NCI-H2107 treated with DMSO at 0.1 percent for 48 hours (cell line): ENCODE results near the gene RAD51B.

Experiments used
- DNase-seq: peaks from one replicate; lab custom pipeline; 2025; ENCODE audit not compliant: unreplicated experiment; lab: John Stamatoyannopoulos, UW

The RAD51B gene

GRCh38 chr14:68532496-68532895, 712.9 kb downstream of the RAD51B start:
- DNase-seq, result no peak

DNA sequence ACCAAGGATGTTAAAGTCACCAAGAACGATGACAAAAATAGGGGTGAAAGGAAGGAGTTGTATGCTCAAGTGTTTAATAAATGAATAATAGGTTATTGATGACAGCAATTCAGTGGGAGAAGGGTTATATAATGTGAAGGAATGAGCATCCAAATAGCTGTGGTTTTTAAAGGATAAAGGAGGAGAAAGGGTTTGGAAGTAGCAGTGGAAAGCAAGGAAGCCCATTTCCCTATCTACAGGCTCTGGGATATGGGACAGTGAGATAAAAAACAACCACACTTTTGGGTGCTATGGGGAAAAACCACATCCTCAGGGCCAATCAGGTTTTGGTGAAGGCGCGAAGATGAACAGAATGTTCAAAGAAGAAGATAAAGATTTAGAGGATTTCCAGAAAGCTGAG, 714.7 kb downstream of the RAD51B start:
- no peak for DNase-seq

DNA sequence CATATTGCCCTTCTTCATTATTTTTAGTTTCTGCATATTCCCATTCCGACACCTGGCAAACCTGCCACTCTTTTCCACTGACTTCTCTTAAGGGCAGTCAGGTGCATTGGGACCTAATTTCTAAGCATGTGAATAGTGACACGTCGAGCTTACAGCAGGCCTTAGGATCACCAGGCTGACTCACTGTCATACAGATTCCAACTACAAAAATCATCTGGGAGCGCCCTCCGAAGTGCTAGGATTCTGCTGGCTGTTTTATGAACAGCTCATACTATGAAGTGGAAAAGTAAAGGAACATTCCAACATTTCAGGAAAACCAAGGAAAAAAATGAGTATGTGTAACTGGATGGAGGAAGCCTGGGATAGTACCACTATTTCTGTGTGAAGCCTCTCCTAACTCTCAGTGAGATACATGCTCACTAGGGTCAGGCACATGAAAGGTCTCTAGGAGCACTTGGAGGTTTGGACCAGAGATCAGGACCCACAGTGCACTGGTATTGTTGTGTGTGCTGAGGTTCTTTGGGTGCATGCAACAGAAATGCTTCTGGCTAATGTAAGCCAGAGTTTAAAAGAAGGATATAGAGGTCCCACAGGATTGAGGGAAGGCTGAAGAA, 715.9 kb downstream of the RAD51B start:
- no peak for DNase-seq

DNA sequence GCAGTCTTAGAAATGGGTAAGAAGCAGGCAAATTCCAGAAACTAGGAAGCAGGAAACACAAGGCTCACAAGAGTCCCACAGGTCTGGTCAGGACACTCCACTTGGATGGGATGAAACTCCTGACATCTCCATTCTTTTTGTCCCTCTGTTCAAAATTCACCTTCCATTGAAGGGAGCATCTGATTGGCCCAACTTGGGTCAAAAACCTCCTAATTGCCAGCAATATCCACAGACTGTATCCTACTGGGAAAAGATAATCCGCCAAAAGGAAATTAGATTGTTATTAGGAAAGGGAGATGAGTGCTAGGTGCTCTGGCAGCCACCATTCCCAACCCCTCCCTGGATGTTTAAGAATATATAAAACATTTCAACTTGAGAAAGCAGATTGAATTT, 716.4 kb downstream of the RAD51B start:
- no peak for DNase-seq

- DNase-seq, result no peak
Observed at GRCh38 chr14:68538639-68539038, 719.1 kb downstream of the RAD51B start.

DNA sequence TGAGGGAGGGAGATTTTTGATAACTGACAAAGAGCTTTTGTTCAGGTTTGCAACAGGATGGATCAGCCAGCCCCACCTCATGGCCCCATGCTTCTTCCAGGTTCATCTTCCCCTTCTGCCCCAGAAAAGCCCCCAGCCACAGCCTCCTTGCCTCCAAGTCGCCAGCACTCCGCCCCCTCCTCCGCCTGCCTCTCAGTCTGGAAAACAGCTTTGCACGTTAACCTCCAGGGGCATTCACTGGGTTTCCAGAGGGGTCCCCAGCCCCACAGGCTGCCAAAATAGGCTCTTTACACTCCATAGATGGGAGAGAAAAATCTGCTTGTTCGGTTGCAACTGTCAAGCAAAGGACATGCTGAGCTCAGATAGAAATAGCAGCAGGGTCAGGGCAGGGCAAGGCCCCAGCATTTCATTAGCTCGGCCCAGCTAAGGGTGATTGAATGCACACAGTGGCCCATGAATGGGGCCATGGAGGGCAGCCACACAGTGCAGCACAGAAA, 719.7 kb downstream of the RAD51B start:
- DNase-seq, result no peak

- no peak for DNase-seq
Observed at GRCh38 chr14:68539789-68540188, 720.2 kb downstream of the RAD51B start.

GRCh38 chr14:68541178-68541896, 721.8 kb downstream of the RAD51B start:
- no peak for DNase-seq

DNA sequence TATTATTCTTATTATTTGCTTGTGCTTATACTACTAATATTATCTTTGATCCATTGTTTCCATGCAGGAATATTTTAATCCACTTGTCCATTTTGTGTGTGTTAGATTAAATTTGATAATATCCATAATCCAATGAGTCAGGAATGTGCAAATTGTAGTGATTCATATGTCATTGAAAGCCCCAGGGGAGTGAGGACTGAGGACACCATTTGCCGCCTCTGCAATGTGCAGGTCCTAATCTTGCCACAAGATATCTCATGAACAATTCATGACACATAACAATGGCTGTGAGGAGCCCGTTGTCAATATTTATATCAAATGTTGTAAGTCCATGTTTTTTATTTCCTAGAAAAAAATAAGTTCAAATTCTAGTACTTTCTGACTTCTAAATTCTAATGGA, 722.8 kb downstream of the RAD51B start:
- DNase-seq, result no peak

- no peak for DNase-seq
Observed at GRCh38 chr14:68543516-68543915, 723.9 kb downstream of the RAD51B start.

GRCh38 chr14:68544081-68544892, 724.7 kb downstream of the RAD51B start:
- DNase-seq, result no peak

GRCh38 chr14:68546839-68547238, 727.3 kb downstream of the RAD51B start:
- no peak for DNase-seq

- DNase-seq, result no peak
Observed at GRCh38 chr14:68547305-68548193, 728.0 kb downstream of the RAD51B start.

DNA sequence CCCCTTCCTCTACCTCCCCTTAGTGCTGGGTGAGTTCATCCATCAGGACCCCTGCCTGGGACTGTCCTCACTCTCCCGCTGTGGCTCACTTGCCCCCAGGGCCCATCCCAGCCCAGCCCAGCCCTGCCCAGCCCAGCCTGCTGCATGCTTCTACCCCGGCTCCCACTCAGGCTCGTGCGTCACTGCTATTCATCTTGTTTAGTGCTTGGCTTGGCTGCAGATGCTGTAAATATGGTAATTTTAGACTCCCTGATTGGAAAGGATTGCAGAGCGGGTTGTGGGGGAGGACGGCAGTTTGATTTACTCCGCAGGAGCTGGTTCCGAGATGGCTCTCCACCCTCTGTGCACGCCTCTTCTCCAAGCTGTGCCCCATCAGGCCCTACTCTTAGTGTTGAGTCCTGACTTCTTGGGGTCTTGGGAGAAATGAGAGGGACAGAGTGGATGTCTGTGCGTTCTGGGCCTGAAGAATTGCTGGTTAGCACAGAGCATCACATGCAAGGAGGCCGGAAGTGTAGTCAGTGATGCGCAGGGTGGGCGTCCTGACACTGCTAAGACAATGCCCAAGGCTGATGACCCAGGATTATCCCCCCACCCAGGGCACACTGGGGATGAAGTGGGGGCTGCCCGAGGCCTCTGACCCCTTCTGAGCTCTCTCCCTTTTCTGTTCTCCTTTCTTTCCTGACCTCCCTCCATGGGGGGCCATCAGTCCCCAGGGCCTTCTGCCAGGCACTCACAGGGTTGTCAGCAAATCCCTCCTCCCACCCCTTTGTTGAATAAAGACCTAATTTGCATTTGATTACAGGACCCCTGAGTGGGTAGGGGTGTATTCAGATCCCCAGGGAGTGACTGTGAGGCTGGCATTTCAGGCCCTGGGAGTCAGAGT, 728.9 kb downstream of the RAD51B start:
- DNase-seq, result peak; percentile 81

DNA sequence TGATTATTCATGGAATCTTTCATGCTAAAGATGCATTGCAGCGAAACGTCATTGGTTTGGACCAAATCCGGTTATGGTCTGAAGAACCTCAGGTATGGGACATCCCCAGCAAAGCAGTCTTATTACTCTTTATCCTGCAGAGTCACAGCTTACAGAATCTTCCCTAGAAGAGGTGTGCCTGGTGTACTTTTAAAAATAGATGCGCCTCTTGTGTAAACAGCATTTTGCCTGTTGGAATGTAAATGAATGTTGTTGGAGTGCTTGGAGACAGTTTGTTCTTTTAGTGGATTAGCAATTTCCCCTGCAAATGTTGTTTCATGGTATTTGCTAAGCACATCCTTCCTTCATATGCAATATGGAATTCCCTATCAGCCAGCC, 730.7 kb downstream of the RAD51B start:
- no peak for DNase-seq

GRCh38 chr14:68551045-68551683, 731.6 kb downstream of the RAD51B start:
- DNase-seq, result no peak

DNA sequence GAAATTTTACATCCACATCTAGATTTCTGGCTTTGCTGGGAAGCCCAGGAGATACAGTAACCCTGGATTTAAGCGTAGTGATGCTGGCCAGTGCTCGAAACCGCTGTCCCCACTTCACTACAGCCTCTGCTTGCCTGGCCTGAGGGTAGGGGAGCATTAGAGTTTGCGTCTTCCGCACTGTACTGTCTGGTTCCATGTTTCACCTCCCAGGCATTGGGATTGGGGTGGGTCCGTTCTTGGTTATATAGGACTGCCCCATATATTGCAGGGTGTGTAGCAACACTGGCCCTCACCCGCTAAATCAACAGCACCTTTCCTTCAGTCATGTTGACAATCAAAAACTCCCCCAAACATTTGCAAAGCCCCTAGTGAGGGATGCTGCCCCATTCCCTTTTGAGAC, 732.5 kb downstream of the RAD51B start:
- DNase-seq, result no peak

- peak; percentile 20 for DNase-seq
Observed at GRCh38 chr14:68552602-68553001, 733.0 kb downstream of the RAD51B start.

DNA sequence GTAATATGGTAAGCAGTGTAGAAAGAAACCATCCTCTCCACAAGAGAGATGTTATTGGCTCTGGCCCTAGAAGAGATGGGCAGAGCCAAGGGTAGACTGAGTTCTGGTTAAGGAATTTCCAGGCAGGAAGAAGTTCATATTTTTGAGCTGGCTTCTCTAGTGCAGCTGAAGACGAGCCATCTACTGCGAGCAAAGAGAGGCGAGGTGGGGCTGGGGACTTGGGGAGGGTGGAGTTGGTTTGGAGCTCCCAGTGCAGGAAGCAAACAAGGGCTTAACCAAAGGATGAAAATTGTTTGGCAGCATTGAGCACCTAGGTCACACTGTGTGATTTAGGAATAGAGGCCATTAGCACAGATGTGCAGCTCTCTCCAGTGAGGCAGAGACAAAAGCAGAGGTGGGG, 733.7 kb downstream of the RAD51B start:
- no peak for DNase-seq
